PFSK-1 (cell line): Measurements from ENCODE around the gene POLR2A.

Experiments
- FOXP2 ChIP-seq: optimal IDR thresholded peaks from 2 replicates; pipeline ENCODE3; 2011; ENCODE audit warnings: borderline replicate concordance, control low read depth, inconsistent platforms; ENCODE audit not compliant: insufficient read depth; ENCODE audit errors: extremely low read length, extremely low read depth
- POLR2AphosphoS5 ChIP-seq: IDR thresholded peaks from 2 replicates; pipeline ENCODE4 v1.6.1; 2012; ENCODE audit warnings: low read depth, mild to moderate bottlenecking, control low read depth, low read length, moderate library complexity
- REST ChIP-seq, 2 experiments: IDR thresholded peaks; 2 replicates each; pipeline versions ENCODE4 v1.6.1 to v1.8.0; 2011 to 2012; ENCODE audit warnings: low read depth in 2 of 2, low read length in 2 of 2, control low read depth in 1 of 2, inconsistent platforms in 1 of 2, mild to moderate bottlenecking in 1 of 2, moderate library complexity in 1 of 2; ENCODE audit not compliant: insufficient read depth in 1 of 2
- SIN3A ChIP-seq: IDR thresholded peaks from 2 replicates; pipeline ENCODE4 v1.6.1; 2012; ENCODE audit warnings: mild to moderate bottlenecking, low read length, moderate library complexity, borderline replicate concordance; ENCODE audit not compliant: insufficient read depth
- TAF1 ChIP-seq: IDR thresholded peaks from 2 replicates; pipeline ENCODE4 v1.6.1; 2012; ENCODE audit warnings: low read length, control low read depth, borderline replicate concordance; ENCODE audit not compliant: insufficient read depth

The POLR2A gene

GRCh38 chr17:7440834-7441195 is 43.4 kb upstream of the POLR2A start:
- no peak for TF ChIP-seq POLR2AphosphoS5
- no peak for TF ChIP-seq FOXP2
- no peak for TF ChIP-seq SIN3A
- TF ChIP-seq REST (IDR thresholded peaks at IDR 0.05; ENCODE audit: insufficient read depth in 1 of 2, low read depth in 2 of 2, low read length in 2 of 2): no peak
- TF ChIP-seq TAF1: no peak

DNA sequence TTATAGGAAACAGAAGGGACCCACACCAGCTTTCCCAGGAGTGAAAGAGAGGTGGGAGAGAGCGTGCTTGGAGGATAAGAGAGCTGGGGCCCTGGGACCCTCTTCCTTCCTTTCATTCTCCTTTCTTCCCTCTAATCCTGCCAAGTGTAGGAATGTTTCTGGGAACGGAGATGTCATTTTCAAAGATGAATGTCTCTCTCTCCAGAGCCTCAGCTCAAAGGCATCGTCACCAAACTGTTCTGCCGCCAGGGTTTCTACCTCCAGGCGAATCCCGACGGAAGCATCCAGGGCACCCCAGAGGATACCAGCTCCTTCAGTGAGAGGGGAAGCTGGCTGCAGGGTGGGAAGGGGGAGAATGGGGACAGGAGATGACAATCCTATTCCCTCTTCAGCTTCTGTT is 42.9 kb upstream of the POLR2A start:
- TF ChIP-seq FOXP2 (no peak), TAF1 (no peak), REST (IDR thresholded peaks at IDR 0.05; ENCODE audit: insufficient read depth in 1 of 2, low read depth in 2 of 2, low read length in 2 of 2) (no peak), POLR2AphosphoS5 (no peak), SIN3A (no peak)

- TF ChIP-seq POLR2AphosphoS5 (no peak), REST (IDR thresholded peaks at IDR 0.05; ENCODE audit: insufficient read depth in 1 of 2, low read depth in 2 of 2, low read length in 2 of 2) (no peak), FOXP2 (no peak), SIN3A (no peak), TAF1 (no peak)
Measured at GRCh38 chr17:7442142-7442541, 42.0 kb upstream of the POLR2A start.

DNA sequence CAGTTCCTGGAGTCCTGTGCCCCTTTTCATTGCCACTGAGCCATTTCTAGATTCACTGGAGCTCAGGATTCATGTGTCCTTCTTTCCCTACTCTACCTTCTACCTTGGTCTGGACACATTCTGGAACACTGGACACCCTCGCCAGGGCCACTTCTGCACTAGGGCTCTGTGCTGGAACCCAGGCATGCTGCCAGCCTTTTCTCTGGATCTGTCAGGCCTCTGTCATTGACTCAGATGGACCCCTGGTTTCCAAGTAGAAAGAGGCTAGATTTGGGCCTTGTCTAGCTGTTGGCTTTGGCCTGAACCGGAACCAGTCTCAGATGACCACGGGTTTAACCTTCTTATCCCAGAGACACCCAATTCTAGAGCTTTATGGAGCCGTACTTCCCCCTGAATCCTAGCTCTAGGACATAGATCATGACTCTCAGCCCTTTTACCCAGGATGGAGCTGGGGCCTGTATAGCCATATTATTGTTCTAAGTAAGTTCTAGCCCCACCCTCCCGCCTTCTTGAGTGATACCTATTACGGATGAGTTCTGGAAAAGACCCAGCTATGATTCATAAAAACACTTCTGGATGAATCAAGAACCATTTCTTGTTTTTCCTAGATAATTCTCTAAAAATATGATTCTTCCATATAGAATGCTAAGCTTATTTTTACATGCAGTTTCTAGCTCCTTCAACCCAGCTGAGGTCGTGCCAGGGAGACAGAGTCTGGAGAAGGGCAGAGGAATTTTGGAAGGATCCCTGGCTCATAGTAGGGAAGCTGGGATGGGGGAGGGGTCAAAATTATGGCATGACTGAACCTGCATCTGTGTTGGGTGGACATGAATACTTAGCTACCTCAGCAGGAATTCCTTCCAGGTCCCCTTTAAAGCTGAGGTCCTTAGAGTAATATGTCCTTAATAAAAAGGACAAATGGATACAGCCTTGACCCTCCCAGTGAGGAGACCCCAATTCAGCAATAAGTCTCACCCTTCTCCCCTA is 40.4 kb upstream of the POLR2A start:
- TF ChIP-seq POLR2AphosphoS5 (no peak), REST (IDR thresholded peaks at IDR 0.05; ENCODE audit: insufficient read depth in 1 of 2, low read depth in 2 of 2, low read length in 2 of 2) (no peak), FOXP2 (no peak), TAF1 (no peak), SIN3A (no peak)
